ENCODE results near the gene S100A8.

S100A8 gene

DNA sequence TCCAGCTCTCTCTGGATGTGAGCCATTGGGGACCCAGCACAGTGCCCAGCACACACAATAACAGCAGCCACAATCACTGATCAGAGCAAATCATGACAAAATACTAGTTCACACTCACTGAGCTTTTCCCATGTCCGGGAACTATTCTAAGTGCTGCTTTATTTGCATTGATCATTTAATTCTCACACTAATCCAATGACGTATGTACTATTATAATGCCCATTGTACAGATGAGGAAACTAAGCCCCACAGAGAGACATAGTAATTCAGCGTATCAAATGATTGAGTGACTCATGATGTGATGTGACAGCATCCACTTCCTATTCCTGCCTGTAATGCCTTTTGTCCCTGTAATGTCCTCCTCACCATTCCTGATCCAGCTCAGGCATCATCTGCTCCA is 1.9 kb upstream of the S100A8 start:
- DNase-seq: no peak

DNA sequence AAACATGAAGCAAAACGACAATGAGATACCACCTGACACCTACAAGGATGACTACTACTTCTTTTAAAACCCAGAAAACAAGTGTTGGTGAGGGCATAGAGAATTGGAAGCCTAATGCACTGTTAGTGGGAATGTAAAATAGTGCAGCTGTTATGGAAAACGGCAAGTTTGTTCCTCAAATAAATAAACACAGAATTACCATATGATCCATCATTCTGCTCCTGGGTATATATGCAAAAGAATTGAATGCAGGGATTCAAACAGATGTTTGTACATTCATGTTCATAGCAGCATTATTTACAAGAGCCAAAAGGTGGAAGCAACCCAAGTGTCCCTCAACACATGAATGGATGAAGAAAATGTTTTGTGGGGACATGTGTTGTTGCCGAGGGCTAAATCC is 1.4 kb upstream of the S100A8 start:
- no peak for DNase-seq

DNA sequence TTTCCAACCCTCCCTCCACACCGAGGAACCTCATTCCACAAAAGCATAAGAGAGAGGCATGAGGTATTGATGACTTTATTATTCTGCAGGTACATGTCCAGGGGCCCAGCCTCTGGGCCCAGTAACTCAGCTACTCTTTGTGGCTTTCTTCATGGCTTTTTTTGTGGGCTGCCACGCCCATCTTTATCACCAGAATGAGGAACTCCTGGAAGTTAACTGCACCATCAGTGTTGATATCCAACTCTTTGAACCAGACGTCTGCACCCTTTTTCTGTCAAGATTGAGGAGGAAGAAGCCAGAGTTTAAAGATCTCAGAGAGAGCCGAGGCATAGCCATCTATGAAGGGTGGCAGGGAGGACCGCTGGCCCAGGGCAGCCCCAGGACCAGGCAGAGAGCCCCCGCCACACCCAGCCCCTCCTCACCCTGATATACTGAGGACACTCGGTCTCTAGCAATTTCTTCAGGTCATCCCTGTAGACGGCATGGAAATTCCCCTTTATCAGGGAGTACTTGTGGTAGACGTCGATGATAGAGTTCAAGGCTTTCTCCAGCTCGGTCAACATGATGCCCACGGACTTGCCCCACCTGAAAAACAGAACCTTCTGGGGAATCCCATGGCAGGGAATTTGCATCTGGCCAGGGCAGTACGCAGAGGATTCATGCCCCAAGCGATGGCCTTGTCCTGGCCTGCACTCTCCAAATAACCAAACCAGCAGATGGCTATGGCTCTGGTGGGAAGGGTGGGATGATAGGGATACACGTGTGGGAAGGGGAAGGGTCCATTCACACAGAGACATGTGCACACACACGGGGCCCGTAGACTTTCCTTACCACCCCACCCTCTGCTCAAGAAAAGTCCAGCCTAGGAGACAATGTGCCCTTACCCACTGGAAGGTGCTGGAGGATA is 647 bp downstream of the S100A8 start:
- no peak for DNase-seq

GRCh38 chr1:153389401-153389800 is 1.5 kb downstream of the S100A8 start:
- no peak for DNase-seq

GRCh38 chr1:153387785-153388184 is 3.1 kb downstream of the S100A8 start:
- DNase-seq: no peak

GRCh38 chr1:153387001-153387400 is 3.9 kb downstream of the S100A8 start:
- no peak for DNase-seq

GRCh38 chr1:153386500-153386901 is 4.4 kb downstream of the S100A8 start:
- DNase-seq: peak in 12 of 51 donors; percentile 1 to 44 (median 7)

GRCh38 chr1:153384958-153385580 is 5.8 kb downstream of the S100A8 start:
- DNase-seq: no peak

DNA sequence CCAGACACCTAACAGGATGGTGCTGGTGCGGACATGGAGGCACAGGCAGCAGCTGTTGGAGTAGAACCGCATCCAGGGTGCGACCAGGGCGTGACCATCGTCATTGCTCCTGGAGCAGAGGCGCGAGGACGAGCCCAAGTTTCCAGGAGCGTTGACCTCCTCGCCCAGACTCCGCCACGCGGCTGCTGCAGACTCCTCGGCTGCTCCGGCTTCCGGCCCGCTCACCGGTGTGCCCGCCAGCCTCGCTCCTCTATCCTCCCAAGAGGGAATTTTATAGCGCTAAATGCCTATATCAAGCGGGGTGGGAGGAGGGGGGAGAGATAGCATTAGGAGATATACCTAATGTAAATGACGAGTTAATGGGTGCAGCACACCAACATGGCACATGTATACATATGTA is 10.2 kb downstream of the S100A8 start:
- no peak for DNase-seq

- no peak for DNase-seq
Observed at GRCh38 chr1:153379591-153379990, 11.3 kb downstream of the S100A8 start.

GRCh38 chr1:153375511-153375910 is 15.4 kb downstream of the S100A8 start, which contains the start of gene S100A12:
TSS of gene S100A12 (minus strand) at chr1:153375621. CDS start at chr1:153374592, 1,029 bp downstream.
- no peak for DNase-seq

DNA sequence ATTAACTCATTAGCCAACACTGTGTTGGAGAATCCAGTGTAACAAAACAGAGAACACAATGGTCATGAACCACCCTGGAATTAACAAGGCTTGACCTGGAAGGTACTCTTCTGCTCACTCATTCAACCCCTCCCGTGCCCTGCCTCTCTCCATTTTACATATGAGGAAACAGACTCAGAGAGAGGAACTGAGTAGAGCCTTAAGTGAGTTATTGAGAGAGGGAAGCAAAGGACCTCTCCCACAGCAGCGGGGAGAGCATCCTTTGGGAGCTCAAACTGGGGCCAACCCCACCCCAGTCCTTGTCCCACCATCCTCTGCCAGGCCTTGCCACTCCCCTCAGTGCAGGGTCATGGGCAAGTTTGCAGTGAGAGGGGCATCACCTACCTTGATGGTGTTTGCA is 16.8 kb downstream of the S100A8 start:
- no peak for DNase-seq

- no peak for DNase-seq
Observed at GRCh38 chr1:153372571-153372970, 18.3 kb downstream of the S100A8 start.

DNA sequence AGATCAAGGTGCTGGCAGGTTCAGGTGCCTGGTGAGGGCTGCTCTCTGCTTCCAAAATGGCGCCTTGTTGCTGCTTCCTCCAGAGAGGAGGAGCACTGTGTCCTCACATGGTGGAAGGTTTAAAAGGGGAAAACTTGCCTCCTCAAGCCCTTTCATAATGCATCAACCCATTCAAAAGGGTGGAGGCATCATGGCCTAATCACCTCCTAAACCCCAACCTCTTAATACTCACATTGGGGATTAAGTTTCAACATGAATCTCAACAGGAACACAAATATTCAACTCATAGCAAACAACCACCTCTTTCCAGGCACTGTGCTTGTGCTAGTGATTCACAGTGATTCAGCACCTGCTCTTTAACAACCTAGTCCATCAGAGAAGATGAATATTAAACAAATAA is 19.6 kb downstream of the S100A8 start:
- DNase-seq: no peak

DNA sequence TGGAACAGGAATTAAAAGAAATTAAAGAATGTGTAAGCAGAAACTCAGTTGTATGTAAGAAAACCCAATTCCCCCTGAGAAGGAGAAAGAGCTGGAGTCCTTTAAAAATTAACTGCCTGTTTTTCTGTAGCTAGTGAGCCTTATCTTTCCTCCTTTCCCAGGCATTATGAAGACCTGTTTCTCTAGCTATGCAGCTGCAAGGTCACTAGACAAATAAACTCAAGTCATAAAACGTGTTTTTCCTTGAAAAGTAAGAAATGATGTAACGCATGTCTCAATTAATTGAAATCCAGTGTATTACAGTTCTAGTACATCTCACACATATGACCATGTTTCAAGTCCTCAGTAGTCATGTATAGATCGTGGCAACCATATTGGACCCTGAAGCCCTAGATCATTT is 20.7 kb downstream of the S100A8 start:
- DNase-seq: no peak

GRCh38 chr1:153368495-153368894 is 22.4 kb downstream of the S100A8 start:
- no peak for DNase-seq

DNA sequence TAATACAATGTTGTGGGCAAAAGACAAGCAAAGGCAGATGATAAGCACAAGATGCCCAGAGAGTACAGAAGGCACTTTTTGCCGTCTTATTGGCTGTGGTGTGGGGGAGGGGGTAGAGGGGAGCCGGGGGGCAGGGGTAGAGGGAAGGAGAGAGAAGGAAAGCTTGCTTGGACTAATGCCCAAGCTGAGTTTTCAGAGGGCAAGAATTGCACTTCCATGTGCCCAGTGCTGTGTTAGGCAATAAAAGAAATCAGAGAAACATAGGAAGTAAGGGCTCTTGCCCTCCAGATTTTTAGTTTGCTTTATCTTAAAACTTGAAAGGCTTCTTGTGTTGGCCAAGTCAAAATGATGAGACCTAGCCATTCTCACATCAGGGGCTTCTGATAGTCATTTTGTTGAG is 23.8 kb downstream of the S100A8 start:
- DNase-seq: no peak

DNA sequence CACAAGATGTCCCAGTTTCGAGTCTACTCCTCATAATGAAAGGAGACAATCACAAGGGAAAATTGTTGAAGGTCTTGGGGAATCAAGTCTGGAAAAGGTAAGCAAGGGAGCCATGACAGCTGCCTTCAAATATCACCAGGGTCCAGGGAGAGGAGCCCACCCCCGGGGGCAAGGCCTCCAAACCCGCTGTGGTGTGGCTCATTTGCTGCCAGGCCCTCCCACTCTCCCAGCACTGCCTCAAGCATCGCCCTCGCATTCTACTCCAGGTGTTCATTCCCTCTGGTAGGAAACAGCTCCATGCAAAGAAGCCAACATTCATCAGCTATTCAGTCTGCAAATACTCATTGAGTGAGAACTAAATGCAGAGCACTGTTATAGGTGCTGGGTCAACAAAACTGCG is 24.6 kb downstream of the S100A8 start:
- no peak for DNase-seq

DNA sequence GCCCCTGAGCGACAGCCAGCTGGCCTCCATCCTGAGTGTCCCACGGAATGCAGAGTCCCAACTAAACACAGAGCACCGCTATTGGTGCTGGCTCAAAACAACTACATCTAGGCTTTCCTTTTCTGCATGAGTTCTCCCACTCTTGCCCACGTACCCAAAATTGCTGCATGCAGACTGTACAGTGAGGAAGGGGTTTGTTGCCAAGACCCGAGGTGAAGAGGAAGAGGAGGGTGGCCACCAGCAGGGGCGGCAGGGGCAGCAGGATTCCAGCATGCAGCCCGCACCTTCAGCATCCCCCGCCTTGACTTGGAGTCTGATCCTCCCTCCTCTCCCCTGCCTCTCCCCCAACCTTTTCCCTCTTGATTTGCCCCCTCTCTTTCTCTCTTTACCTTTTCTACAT is 25.2 kb downstream of the S100A8 start:
- DNase-seq: no peak

DNA sequence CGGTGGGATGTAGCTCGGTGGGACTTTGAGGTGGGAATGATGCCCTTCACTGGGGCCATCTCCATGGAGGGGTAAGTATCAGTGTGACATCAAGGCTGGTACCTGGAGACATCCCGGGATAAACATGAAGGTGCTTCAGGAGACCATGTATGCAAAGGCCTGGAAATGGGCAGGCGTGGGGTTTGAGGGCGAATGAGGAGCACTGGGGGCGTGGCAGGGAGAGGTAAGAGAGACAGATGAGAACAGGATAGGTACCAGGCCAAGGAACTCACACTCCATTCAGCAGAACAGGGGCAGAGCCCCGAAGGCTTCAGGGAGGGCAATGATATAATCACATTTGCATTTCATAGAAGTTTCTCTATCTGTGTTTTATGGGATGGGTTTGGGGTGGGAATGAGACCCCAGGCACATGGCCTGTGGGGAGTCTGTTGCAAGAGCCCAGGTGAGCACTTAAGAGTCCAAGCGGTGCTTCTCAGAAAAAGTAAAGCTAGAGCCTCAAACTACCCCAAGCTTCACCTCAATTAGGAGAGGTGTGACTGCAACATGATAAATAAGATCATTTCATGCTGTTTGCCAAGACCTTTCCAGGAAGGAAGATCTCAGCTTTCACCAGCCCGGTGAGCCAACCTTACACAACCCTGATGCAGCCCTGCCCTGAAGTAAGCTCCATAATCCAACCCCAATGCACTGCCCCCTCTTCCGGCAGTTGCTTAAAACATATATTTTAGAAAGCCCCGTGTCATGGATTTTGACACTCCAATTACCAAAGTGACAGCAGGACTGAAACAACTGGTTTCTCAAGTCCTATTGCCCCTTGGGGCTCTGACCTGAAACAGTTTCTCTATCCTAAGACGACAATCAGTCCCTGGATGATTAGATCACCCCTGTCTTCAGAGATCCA is 25.9 kb downstream of the S100A8 start:
- DNase-seq: no peak

DNA sequence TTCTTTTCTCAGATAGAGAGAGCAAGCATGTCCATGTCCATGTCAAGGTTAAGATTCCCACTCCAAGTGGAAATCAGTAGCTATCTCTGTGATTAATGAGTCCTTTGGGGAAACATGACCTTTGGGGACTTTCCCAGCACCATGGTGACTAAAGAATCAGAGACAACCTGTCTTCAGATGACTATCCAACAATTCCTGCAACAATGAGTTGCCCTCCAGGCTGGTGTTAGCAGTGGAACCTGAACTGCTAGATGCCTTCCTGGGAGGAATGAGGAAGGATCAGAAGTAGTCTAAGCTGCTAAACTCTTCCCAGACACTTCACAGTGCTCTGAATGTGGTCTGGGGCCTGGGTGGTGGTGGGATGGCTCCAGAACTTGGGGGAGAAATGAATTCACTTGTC is 26.7 kb downstream of the S100A8 start:
- DNase-seq: no peak

GRCh38 chr1:153363641-153364040 is 27.2 kb downstream of the S100A8 start:
- DNase-seq: no peak
